Liver (tissue), 3 donors: Measurements from ENCODE around the gene RANGAP1.

ENCODE experiments used
- ATF3 ChIP-seq: IDR thresholded peaks from 2 replicates; pipeline ENCODE4 v1.6.1; 2016; ENCODE audit warnings: antibody characterized with exemption
- CTCF ChIP-seq: fragments of 150-350 bp; IDR thresholded peaks from 2 replicates; pipeline ENCODE4 v1.5.1; 2017; ENCODE audit warnings: improper control_type of control experiment, low read depth, low read length; ENCODE audit not compliant: missing input control
- HNF4A ChIP-seq, 2 donors: conservative IDR thresholded peaks; 2 replicates each; pipeline ENCODE4 v1.6.1; 2016; ENCODE audit warnings: antibody characterized with exemption in 2 of 2, mild to moderate bottlenecking in 2 of 2
- MAX ChIP-seq: IDR thresholded peaks from 2 replicates; pipeline ENCODE4 v1.6.1; 2016; ENCODE audit warnings: antibody characterized with exemption
- REST ChIP-seq: IDR thresholded peaks from 2 replicates; pipeline ENCODE4 v1.6.1; 2016; ENCODE audit warnings: antibody characterized with exemption, mild to moderate bottlenecking
- TAF1 ChIP-seq: conservative IDR thresholded peaks from 2 replicates; pipeline ENCODE4 v1.6.1; 2016; ENCODE audit warnings: antibody characterized with exemption, mild to moderate bottlenecking
- YY1 ChIP-seq: IDR thresholded peaks from 2 replicates; pipeline ENCODE4 v1.6.1; 2016; ENCODE audit warnings: antibody characterized with exemption, mild to moderate bottlenecking
- donor health status: healthy.
- donor health status: healthy.

GRCh38 chr22:41301085-41302020 is 15.4 kb upstream of the RANGAP1 start, which contains the start of gene ZC3H7B:
- TF ChIP-seq REST (peak; percentile 48), CTCF (peak; percentile 46), TAF1 (peak; percentile 28), YY1 (peak; percentile 93), ATF3 (no peak), MAX (no peak), HNF4A (conservative IDR thresholded peaks at IDR 0.05) (no peak)
